Endodermal cell (in vitro differentiated cells): ENCODE results near the gene RACK1. TPM values are rescaled to one million over a fixed set of nuclear protein-coding genes. Genes with fewer than 3 reads are reported as not detected.

Experiments used
- DNase-seq: peaks from one replicate; pipeline ENCODE4 v3.0.0-alpha.2; 2017
- H3K27ac ChIP-seq: 2 replicates; pipeline ENCODE4 v1.5.1; 2013; ENCODE audit warnings: mild to moderate bottlenecking, low read depth, low read length, moderate library complexity
- H3K27me3 ChIP-seq: 2 replicates; pipeline ENCODE4 v1.6.1; 2013; ENCODE audit warnings: mild to moderate bottlenecking, low read length, moderate library complexity; ENCODE audit not compliant: insufficient read depth, control insufficient read depth, poor library complexity, severe bottlenecking
- H3K36me3 ChIP-seq: 2 replicates; pipeline ENCODE4 v1.7.0; 2013; ENCODE audit warnings: mild to moderate bottlenecking, low read length, moderate library complexity; ENCODE audit not compliant: control insufficient read depth, insufficient read depth
- H3K4me1 ChIP-seq: one replicate; pipeline ENCODE4 v1.7.0; 2013; ENCODE audit warnings: low read length; ENCODE audit not compliant: control insufficient read depth, insufficient read depth
- H3K4me3 ChIP-seq: 2 replicates; pipeline ENCODE4 v1.5.1; 2013; ENCODE audit warnings: mild to moderate bottlenecking, low read length, moderate library complexity
- H3K9ac ChIP-seq: 2 replicates; pipeline ENCODE4 v1.6.1; 2013; ENCODE audit warnings: mild to moderate bottlenecking, low read length, moderate library complexity; ENCODE audit not compliant: poor library complexity, severe bottlenecking; ENCODE audit errors: extremely low read depth
- H3K9me3 ChIP-seq: 2 replicates; pipeline ENCODE4 v1.6.1; 2013; ENCODE audit warnings: mild to moderate bottlenecking, low read length, moderate library complexity; ENCODE audit not compliant: control insufficient read depth
- H3K27ac Mint-ChIP-seq: 2 replicates; pipeline ENCODE4 v1.8.0; 2020; ENCODE audit warnings: mixed read lengths
- H3K27me3 Mint-ChIP-seq: 2 replicates; pipeline ENCODE4 v1.8.0; 2021; ENCODE audit warnings: mild to moderate bottlenecking, mixed read lengths; ENCODE audit not compliant: insufficient read depth
- H3K36me3 Mint-ChIP-seq: 2 replicates; pipeline ENCODE4 v1.8.0; 2020; ENCODE audit warnings: low read depth, mixed read lengths
- H3K4me1 Mint-ChIP-seq: 2 replicates; pipeline ENCODE4 v1.8.0; 2020; ENCODE audit warnings: mixed read lengths
- H3K4me3 Mint-ChIP-seq: 2 replicates; pipeline ENCODE4 v1.8.0; 2020; ENCODE audit warnings: mild to moderate bottlenecking, moderate library complexity, mixed read lengths
- H3K9me3 Mint-ChIP-seq: 2 replicates; pipeline ENCODE4 v1.8.0; 2020; ENCODE audit warnings: mild to moderate bottlenecking, mixed read lengths
- CTCF ChIP-seq: fragments of 200-600 bp; sonication (generic); conservative IDR thresholded peaks from 2 replicates; pipeline ENCODE4 v1.5.0; 2021; ENCODE audit warnings: antibody characterized with exemption, mild to moderate bottlenecking
- WGBS, 2 experiments: methylation state at CpG; one replicate each; pipeline versions ENCODE4 v1.1.5 to v1.1.7; 2013; ENCODE audit warnings: missing lambda C conversion rate in 2 of 2, mixed read lengths in 1 of 2; ENCODE audit not compliant: insufficient coverage in 1 of 2, insufficient read length in 1 of 2; 5-methylcytosine and 5-hydroxymethylcytosine counted together
- total RNA-seq, 2 donors: library from RNA; stranded (reverse); fragmentation: NEBNext Ultra II Directional in 1 of 2; extraction: Animal tissue kit (Norgen Biotek cat#: 25700) in 1 of 2; gene quantifications; 2 replicates in 1 of 2; 3 replicates in 1 of 2; pipeline ENCODE4 v1.2.1, GENCODE V29; 2021

The RACK1 gene
- total RNA-seq, 2 donors from 2014 or later: 1,942 to 1,975 TPM

GRCh38 chr5:181192337-181193046 lies 51.2 kb downstream of the RACK1 start:
- Histone ChIP-seq H3K4me1 (no peaks in the 10 kb centered on the region), H3K9ac (peak overlapping the region; percentile 51), H3K9me3 (no peaks in the 10 kb centered on the region), H3K4me3 (peak overlapping the region; percentile 100), H3K27me3 (peaks cover 20% of the 10 kb centered on the region), H3K27ac (no peak overlapping the region), H3K36me3 (no peaks in the 10 kb centered on the region)
- peak overlapping the region; percentile 58 for H3K27ac Mint-ChIP-seq
- no peaks in the 10 kb centered on the region for H3K36me3 Mint-ChIP-seq
- peaks cover 66% of the 10 kb centered on the region for H3K27me3 Mint-ChIP-seq
- no peak for DNase-seq
- peak overlapping the region; percentile 90 for H3K4me3 Mint-ChIP-seq
- H3K9me3 Mint-ChIP-seq: no peaks in the 10 kb centered on the region
- H3K4me1 Mint-ChIP-seq: no peaks in the 10 kb centered on the region
- no peak for TF ChIP-seq CTCF
- 65 to 75% methylated on average over 6 to 12 of the region's 12 CpGs for WGBS, 2 experiments

- Histone ChIP-seq H3K4me3 (peak overlapping the region; percentile 100), H3K36me3 (no peaks in the 10 kb centered on the region), H3K9me3 (no peaks in the 10 kb centered on the region), H3K9ac (peak overlapping the region; percentile 51), H3K4me1 (no peaks in the 10 kb centered on the region), H3K27me3 (peaks cover 20% of the 10 kb centered on the region), H3K27ac (no peak overlapping the region)
- H3K4me1 Mint-ChIP-seq: peaks cover 2% of the 10 kb centered on the region
- no peaks in the 10 kb centered on the region for H3K36me3 Mint-ChIP-seq
- 1% methylated on average over 32 to 64 of the region's 64 CpGs for WGBS, 2 experiments
- peaks cover 59% of the 10 kb centered on the region for H3K27me3 Mint-ChIP-seq
- peak overlapping the region; percentile 90 for H3K4me3 Mint-ChIP-seq
- no peak for TF ChIP-seq CTCF
- H3K27ac Mint-ChIP-seq: peak overlapping the region; percentile 58
- no peaks in the 10 kb centered on the region for H3K9me3 Mint-ChIP-seq
- peak; percentile 99 for DNase-seq
Measured at GRCh38 chr5:181191526-181192336, 52.0 kb downstream of the RACK1 start.

GRCh38 chr5:181190711-181191525 lies 52.8 kb downstream of the RACK1 start:
- Mint-ChIP-seq H3K9me3 (no peaks in the 10 kb centered on the region), H3K4me1 (peaks cover 2% of the 10 kb centered on the region), H3K4me3 (peak overlapping the region; percentile 90), H3K27me3 (peaks cover 57% of the 10 kb centered on the region), H3K36me3 (no peaks in the 10 kb centered on the region), H3K27ac (peak overlapping the region; percentile 30)
- H3K36me3 ChIP-seq: no peaks in the 10 kb centered on the region
- H3K4me1 ChIP-seq: no peaks in the 10 kb centered on the region
- H3K4me3 ChIP-seq: peak overlapping the region; percentile 100
- 0% methylated on average over 16 to 66 of the region's 66 CpGs for WGBS, 2 experiments
- DNase-seq: peak; percentile 74
- peaks cover 20% of the 10 kb centered on the region for H3K27me3 ChIP-seq
- no peaks in the 10 kb centered on the region for H3K9me3 ChIP-seq
- peak overlapping the region; percentile 20 for H3K9ac ChIP-seq
- peak; percentile 51 for TF ChIP-seq CTCF
- no peak overlapping the region for H3K27ac ChIP-seq
